Hippocampal formation (tissue), 2 donors: Measurements from ENCODE around the gene SGO2.
"Not testable (repeated sequence)": the region's sequence is repeated elsewhere in the genome, so short reads cannot be mapped to it uniquely, and the experiment has no call there.

Experiments used
- DNase-seq, 2 donors: peaks; one replicate each; lab custom pipeline; 2025; lab: John Stamatoyannopoulos, UW

Gene SGO2

GRCh38 chr2:200592406-200593075 is 66.5 kb downstream of the SGO2 start:
- no peak for DNase-seq

GRCh38 chr2:200593905-200594304 is 67.9 kb downstream of the SGO2 start:
- no peak for DNase-seq

- no peak for DNase-seq
Observed at GRCh38 chr2:200595913-200596312, 69.9 kb downstream of the SGO2 start.

- no peak for DNase-seq
Observed at GRCh38 chr2:200596774-200597570, 71.0 kb downstream of the SGO2 start.

GRCh38 chr2:200599206-200599605 is 73.2 kb downstream of the SGO2 start:
- DNase-seq, result no peak

- DNase-seq, result no peak
Observed at GRCh38 chr2:200600549-200601225, 74.7 kb downstream of the SGO2 start.

- DNase-seq, result no peak
Observed at GRCh38 chr2:200602584-200602983, 76.6 kb downstream of the SGO2 start.

GRCh38 chr2:200603972-200604371 is 78.0 kb downstream of the SGO2 start:
- DNase-seq, result no peak

- DNase-seq, result no peak
Observed at GRCh38 chr2:200604571-200605255, 78.7 kb downstream of the SGO2 start.

GRCh38 chr2:200608341-200609027 is 82.5 kb downstream of the SGO2 start:
- DNase-seq, result no peak

GRCh38 chr2:200609028-200609614 is 83.1 kb downstream of the SGO2 start:
- no peak for DNase-seq

GRCh38 chr2:200610217-200610616 is 84.2 kb downstream of the SGO2 start:
- DNase-seq, result not testable (repeated sequence)

- no peak for DNase-seq
Observed at GRCh38 chr2:200613692-200614091, 87.7 kb downstream of the SGO2 start.

GRCh38 chr2:200614249-200614648 is 88.2 kb downstream of the SGO2 start:
- DNase-seq, result no peak

- no peak for DNase-seq
Observed at GRCh38 chr2:200615247-200615646, 89.2 kb downstream of the SGO2 start.

- peak in 1 of 2 donors; percentile 19 for DNase-seq
Observed at GRCh38 chr2:200616193-200616592, 90.2 kb downstream of the SGO2 start.

- no peak for DNase-seq
Observed at GRCh38 chr2:200616656-200617055, 90.6 kb downstream of the SGO2 start.

- DNase-seq, result no peak
Observed at GRCh38 chr2:200617156-200618053, 91.4 kb downstream of the SGO2 start.

- no peak for DNase-seq
Observed at GRCh38 chr2:200618054-200618419, 92.0 kb downstream of the SGO2 start.

GRCh38 chr2:200618590-200619021 is 92.6 kb downstream of the SGO2 start:
- peak; percentile 14 to 25 for DNase-seq
